MG63 (cell line): Measurements from ENCODE around the gene CELSR1. TPM values are rescaled to one million over a fixed set of nuclear protein-coding genes. Genes with fewer than 3 reads are reported as not detected.

ENCODE experiments used
- DNase-seq: peaks from one replicate; pipeline ENCODE4 v3.0.0-alpha.2; 2020
- H3K27me3 ChIP-seq: fragments of 250-450 bp; sonication (Bioruptor Pico); 2 replicates; pipeline ENCODE4 v1.5.1; 2020; ENCODE audit warnings: mild to moderate bottlenecking, moderate library complexity
- H3K36me3 ChIP-seq: fragments of 250-450 bp; sonication (Bioruptor Pico); 2 replicates; pipeline ENCODE4 v1.5.1; 2020; ENCODE audit warnings: mild to moderate bottlenecking, moderate library complexity
- H3K4me3 ChIP-seq: fragments of 250-450 bp; sonication (Bioruptor Pico); 2 replicates; pipeline ENCODE4 v1.5.1; 2020; ENCODE audit warnings: mild to moderate bottlenecking, moderate library complexity
- H3K9me3 ChIP-seq: fragments of 250-450 bp; sonication (Bioruptor Pico); 2 replicates; pipeline ENCODE4 v1.5.1; 2020; ENCODE audit warnings: mild to moderate bottlenecking, moderate library complexity
- total RNA-seq: library from RNA; depleted of rRNA; stranded (reverse); fragments of >200 nt; shearing (Covaris generic); gene quantifications from 2 replicates; pipeline ENCODE4 v1.2.3, GENCODE V29; 2014; ENCODE audit warnings: low replicate concordance; rRNA removed

The CELSR1 gene
- total RNA-seq: 0.30 and 0.59 TPM in 2 replicates

GRCh38 chr22:46537225-46537945 is at the start of gene CELSR1:
Gene CELSR1 (minus strand): TSS chr22:46537620. CDS start chr22:46537170, 450 bp downstream.
- no peaks in the 10 kb centered on the region for H3K36me3 ChIP-seq
- peak within 1 kb of the TSS; percentile 34 for H3K4me3 ChIP-seq
- peaks cover 4% of the 10 kb centered on the region; the same call in 1 of the 2 replicates for H3K27me3 ChIP-seq
- no peak for DNase-seq
- no peaks in the 10 kb centered on the region for H3K9me3 ChIP-seq

- no peak for DNase-seq
- Histone ChIP-seq H3K9me3 (no peaks in the 10 kb centered on the region), H3K4me3 (no peak overlapping the region), H3K36me3 (no peaks in the 10 kb centered on the region), H3K27me3 (no peaks in the 10 kb centered on the region)
Measured at GRCh38 chr22:46587061-46587460, 49.6 kb upstream of the CELSR1 start.

GRCh38 chr22:46586531-46587011 is 49.2 kb upstream of the CELSR1 start:
- DNase-seq: no peak
- no peak overlapping the region for H3K4me3 ChIP-seq

GRCh38 chr22:46586123-46586519 is 48.7 kb upstream of the CELSR1 start:
- DNase-seq: no peak

More at GRCh38 chr22:46586531-46587011, 49.2 kb upstream of the CELSR1 start:
- Histone ChIP-seq H3K36me3 (no peaks in the 10 kb centered on the region), H3K27me3 (no peaks in the 10 kb centered on the region), H3K9me3 (no peaks in the 10 kb centered on the region)

GRCh38 chr22:46585340-46586122 is 48.1 kb upstream of the CELSR1 start:
- Histone ChIP-seq H3K9me3 (no peaks in the 10 kb centered on the region), H3K4me3 (no peak overlapping the region), H3K27me3 (no peaks in the 10 kb centered on the region), H3K36me3 (no peaks in the 10 kb centered on the region)
- DNase-seq: no peak

More at GRCh38 chr22:46586123-46586519, 48.7 kb upstream of the CELSR1 start:
- H3K27me3 ChIP-seq: no peaks in the 10 kb centered on the region
- H3K9me3 ChIP-seq: no peaks in the 10 kb centered on the region
- H3K36me3 ChIP-seq: no peaks in the 10 kb centered on the region
- no peak overlapping the region for H3K4me3 ChIP-seq

GRCh38 chr22:46584081-46584921 is 46.9 kb upstream of the CELSR1 start:
- DNase-seq: no peak
- Histone ChIP-seq H3K4me3 (no peak overlapping the region), H3K9me3 (no peaks in the 10 kb centered on the region)

GRCh38 chr22:46583571-46583970 is 46.2 kb upstream of the CELSR1 start:
- H3K4me3 ChIP-seq: no peak overlapping the region
- no peaks in the 10 kb centered on the region for H3K36me3 ChIP-seq
- H3K9me3 ChIP-seq: no peaks in the 10 kb centered on the region
- H3K27me3 ChIP-seq: no peaks in the 10 kb centered on the region
- no peak for DNase-seq

More at GRCh38 chr22:46584081-46584921, 46.9 kb upstream of the CELSR1 start:
- H3K36me3 ChIP-seq: no peaks in the 10 kb centered on the region
- no peaks in the 10 kb centered on the region for H3K27me3 ChIP-seq

GRCh38 chr22:46582281-46582933 is 45.0 kb upstream of the CELSR1 start:
- Histone ChIP-seq H3K36me3 (no peaks in the 10 kb centered on the region), H3K4me3 (no peak overlapping the region), H3K9me3 (no peaks in the 10 kb centered on the region), H3K27me3 (no peaks in the 10 kb centered on the region)
- no peak for DNase-seq

GRCh38 chr22:46581538-46582244 is 44.3 kb upstream of the CELSR1 start:
- Histone ChIP-seq H3K4me3 (no peak overlapping the region), H3K27me3 (no peaks in the 10 kb centered on the region), H3K9me3 (no peaks in the 10 kb centered on the region), H3K36me3 (no peaks in the 10 kb centered on the region)
- no peak for DNase-seq

GRCh38 chr22:46580940-46581537 is 43.6 kb upstream of the CELSR1 start:
- no peak for DNase-seq
- H3K36me3 ChIP-seq: no peaks in the 10 kb centered on the region
- no peaks in the 10 kb centered on the region for H3K9me3 ChIP-seq
- H3K27me3 ChIP-seq: no peaks in the 10 kb centered on the region
- no peak overlapping the region for H3K4me3 ChIP-seq

GRCh38 chr22:46579751-46580449 is 42.5 kb upstream of the CELSR1 start:
- no peaks in the 10 kb centered on the region for H3K36me3 ChIP-seq
- H3K4me3 ChIP-seq: no peak overlapping the region
- H3K27me3 ChIP-seq: no peaks in the 10 kb centered on the region
- no peaks in the 10 kb centered on the region for H3K9me3 ChIP-seq
- no peak for DNase-seq

- no peaks in the 10 kb centered on the region for H3K27me3 ChIP-seq
- H3K9me3 ChIP-seq: no peaks in the 10 kb centered on the region
- no peak overlapping the region for H3K4me3 ChIP-seq
- DNase-seq: no peak
- no peaks in the 10 kb centered on the region for H3K36me3 ChIP-seq
Measured at GRCh38 chr22:46578824-46579561, 41.6 kb upstream of the CELSR1 start.

- Histone ChIP-seq H3K9me3 (no peaks in the 10 kb centered on the region), H3K36me3 (no peaks in the 10 kb centered on the region), H3K27me3 (no peaks in the 10 kb centered on the region), H3K4me3 (peak overlapping the region; percentile 54)
- no peak for DNase-seq
Measured at GRCh38 chr22:46578251-46578823, 40.9 kb upstream of the CELSR1 start.
